Fibroblast of the conjunctiva (primary cell): ENCODE data around the gene GPBP1.

Experiments used
- DNase-seq: peaks from one replicate; pipeline ENCODE4 v3.0.0-alpha.2; 2010; ENCODE audit warnings: low read depth

The GPBP1 gene

GRCh38 chr5:57210633-57211032 is 36.8 kb downstream of the GPBP1 start:
- DNase-seq: no peak

GRCh38 chr5:57211039-57211438 is 37.2 kb downstream of the GPBP1 start:
- DNase-seq: no peak

DNA sequence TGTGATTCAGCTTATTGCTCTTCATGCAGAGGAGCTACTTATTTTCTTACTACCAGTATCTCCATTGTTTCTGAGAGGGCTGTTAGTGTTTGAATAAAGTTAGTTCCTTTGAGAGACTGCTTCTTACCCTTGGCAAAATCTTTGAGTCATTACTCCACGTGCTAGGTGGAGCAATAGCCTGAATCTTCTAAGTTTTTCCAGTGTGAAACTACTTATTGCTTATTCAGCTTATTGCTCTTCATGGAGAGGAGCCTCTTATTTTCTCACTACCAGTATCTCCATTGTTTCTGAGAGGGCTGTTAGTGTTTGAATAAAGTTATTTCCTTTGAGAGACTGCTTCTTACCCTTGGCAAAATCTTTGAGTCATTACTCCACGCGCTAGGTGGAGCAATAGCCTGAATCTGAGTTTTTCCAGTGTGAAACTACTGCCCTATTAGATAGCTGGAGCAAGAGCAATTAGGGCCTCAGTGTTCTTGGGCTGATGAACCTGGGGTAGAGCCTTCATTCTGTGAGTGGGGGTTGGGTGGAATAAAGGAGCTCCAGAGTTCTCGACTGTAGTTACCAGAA is 41.9 kb downstream of the GPBP1 start:
- no peak for DNase-seq

DNA sequence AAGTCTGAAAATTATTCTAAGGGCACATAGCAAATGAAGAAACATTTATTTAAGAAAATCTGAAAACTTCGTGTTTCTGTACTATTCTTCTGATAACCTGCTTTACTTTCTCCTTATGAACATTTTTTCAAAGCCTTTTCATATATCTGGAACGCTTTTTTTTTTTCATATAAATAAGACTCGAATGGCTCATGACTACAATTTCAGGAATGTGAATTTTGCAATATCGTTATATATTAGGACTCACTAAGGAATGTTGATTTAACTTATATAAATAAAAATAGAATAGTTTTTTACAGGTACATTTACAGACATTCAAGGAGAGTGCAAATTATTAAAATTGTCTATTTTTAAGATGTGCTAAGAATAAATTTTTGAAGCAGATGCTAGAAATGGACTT is 42.9 kb downstream of the GPBP1 start:
- peak; percentile 14 for DNase-seq

- DNase-seq: no peak
Measured at GRCh38 chr5:57219386-57219785, 45.5 kb downstream of the GPBP1 start.

DNA sequence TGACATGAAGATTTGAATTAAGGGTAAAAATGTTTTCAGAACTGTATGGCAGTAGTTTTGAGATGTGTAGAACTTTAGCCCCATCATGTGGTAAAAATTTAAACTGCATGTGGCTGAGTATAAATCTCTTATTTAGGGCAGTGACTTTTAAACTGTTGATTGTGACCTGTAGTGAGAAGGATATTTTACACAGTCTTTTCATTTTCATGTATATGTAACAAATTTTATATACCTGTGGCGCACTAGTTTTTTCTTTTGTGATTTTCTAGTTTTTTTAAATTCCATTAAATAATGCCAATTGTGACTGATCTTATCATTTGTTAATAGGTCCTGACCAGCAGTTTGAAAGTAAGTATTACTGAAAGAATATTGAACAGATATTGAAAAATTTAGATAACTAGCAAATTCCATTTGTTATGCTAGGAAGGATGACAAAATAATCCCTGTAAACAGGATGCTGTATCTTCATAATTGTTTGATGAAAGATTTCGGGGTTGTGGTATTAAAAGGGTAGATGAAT is 47.2 kb downstream of the GPBP1 start:
- peak; percentile 36 for DNase-seq

GRCh38 chr5:57225553-57225952 is 51.7 kb downstream of the GPBP1 start:
- no peak for DNase-seq

GRCh38 chr5:57229313-57229712 is 55.5 kb downstream of the GPBP1 start:
- no peak for DNase-seq

- no peak for DNase-seq
Measured at GRCh38 chr5:57231607-57232006, 57.7 kb downstream of the GPBP1 start.

GRCh38 chr5:57232293-57233033 is 58.6 kb downstream of the GPBP1 start:
- DNase-seq: no peak

GRCh38 chr5:57243286-57244137 is 69.7 kb downstream of the GPBP1 start:
- DNase-seq: no peak

DNA sequence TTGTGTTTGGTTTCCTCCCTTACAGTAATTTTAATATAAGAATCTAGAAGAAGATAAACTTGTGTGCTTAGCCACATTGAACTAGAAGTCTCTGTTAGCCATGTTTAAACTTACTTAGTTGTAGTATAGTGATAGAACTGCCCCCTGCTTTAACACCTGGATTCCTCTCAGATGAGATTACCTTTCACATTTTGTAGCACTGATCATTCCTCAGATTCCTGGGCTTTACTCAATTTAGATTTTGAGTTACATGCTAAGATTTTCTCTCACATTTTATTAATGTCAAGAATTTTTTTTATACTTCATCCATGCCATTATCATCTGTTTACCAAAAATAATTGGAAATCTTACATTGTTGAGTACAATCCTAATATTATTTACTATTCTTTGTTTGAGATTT is 70.5 kb downstream of the GPBP1 start:
- DNase-seq: no peak

DNA sequence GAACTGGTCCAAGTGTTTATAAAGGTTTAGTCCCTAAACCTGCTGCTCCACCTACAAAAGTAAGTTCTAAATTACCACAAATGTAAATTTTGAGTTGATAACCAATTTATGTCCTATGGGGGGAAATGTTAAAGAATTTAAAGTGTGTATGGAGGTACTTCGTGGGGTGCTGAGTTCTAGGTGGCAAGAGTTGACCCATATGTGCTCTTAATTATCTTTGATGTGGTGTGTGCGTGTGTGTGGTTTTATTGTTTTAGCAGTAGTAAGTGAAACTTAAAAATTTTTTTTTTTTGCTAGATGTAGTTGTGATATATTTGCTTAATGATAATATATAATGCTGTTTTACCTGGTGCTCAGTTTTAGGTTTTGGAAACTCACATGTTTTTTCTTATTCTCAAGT is 72.6 kb downstream of the GPBP1 start:
- DNase-seq: no peak

DNA sequence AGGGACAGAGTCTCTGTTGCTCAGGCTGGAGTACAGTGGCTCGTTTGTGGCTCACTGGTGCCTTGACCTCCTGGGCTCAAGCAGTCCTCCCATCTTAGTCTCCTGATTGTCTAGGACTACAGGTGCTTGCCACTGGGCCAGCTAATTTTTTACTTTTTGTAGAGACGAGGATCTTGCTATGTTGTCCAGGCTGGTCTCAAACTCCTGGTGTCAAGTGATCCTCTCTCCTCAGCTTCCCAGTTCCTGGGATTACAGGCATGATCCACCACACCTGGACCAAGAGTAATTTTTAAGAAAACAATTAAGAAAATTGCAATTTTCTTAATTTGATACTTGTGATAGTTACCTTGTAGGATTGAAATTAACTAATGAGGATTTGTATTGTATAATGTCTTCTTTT is 73.9 kb downstream of the GPBP1 start:
- DNase-seq: no peak

- DNase-seq: no peak
Measured at GRCh38 chr5:57249265-57249874, 75.5 kb downstream of the GPBP1 start.

- DNase-seq: no peak
Measured at GRCh38 chr5:57258052-57258451, 84.2 kb downstream of the GPBP1 start.

GRCh38 chr5:57258943-57259342 is 85.1 kb downstream of the GPBP1 start:
- no peak for DNase-seq

- no peak for DNase-seq
Measured at GRCh38 chr5:57259704-57260103, 85.8 kb downstream of the GPBP1 start.

DNA sequence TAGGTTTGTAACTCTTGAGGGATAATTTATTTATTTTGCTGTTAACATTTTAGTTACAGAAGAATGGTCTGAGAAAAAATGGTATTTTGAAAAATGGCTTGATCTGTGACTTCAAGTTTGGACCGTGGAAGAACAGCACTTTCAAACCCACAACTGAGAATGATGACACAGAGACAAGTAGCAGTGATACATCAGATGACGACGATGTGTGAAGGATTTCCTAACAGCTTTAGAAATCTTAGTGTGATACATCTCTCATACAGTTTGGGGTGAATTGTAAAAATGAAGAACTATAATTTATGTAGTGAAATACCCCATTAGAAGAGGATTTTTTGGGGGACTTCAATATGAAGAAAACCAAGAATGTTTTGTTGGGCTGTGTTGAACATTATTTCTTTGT is 88.7 kb downstream of the GPBP1 start:
- DNase-seq: no peak

DNA sequence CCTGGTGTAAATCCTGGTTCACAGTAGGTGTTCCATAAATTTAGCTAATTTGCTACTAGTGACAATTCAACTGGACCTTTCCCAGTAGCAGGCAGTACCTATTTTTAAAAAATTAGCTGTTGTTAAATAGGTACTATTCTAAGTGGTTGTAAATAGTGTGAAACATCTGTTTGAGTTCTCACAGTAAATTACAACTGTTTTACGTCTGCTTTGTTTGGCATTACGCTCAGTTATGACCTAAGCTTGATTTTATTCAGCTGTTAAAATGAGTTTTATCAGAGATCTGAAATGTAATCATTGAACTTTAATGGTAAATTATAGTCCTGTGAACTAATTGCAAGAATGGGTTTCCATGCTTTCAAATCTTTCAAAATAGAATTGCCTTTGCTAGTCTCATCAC is 93.9 kb downstream of the GPBP1 start:
- DNase-seq: no peak

GRCh38 chr5:57276353-57276752 is 102.5 kb downstream of the GPBP1 start:
- no peak for DNase-seq

- peak; percentile 6 for DNase-seq
Measured at GRCh38 chr5:57277085-57277484, 103.2 kb downstream of the GPBP1 start.
